Smooth muscle cell of the brain vasculature (primary cell): ENCODE measurements around the gene SEC62.

Source experiments
- DNase-seq: peaks from one replicate; pipeline ENCODE4 v3.0.0-alpha.2; 2012; ENCODE audit warnings: low read depth, low spot score

SEC62 gene

GRCh38 chr3:169966951-169967915 lies 626 bp downstream of the SEC62 start:
- DNase-seq: peak; percentile 15

DNA sequence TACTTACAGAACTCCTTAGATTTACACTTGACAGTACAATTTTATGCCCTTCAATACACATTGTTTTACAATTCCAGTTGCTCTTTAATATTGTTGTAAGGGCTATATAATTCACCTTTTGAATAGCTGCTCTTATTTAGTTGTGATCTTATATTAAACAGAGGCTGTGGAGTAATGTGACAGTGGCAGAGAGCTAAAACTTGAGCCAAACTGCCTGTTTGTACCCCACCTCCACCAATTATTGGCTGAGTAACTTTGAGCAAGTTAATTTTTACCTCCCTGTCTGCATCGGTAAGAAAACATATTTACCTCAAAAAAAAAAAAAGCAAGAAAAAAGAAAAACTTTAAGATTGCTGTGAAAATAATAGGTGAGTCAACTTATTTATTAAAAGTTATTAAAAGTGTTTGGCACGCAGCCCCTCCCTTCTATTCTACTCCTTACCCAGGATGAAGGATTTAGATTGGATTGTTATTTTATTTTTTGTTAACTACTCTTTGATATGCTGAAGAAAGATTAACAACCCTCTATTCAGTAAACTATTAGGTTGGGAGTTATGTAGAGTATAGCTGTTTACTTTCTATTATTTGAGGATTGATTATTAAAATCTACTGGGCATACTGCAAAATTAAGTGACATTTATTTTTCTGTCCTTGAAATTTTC lies 1.7 kb downstream of the SEC62 start:
- no peak for DNase-seq

DNA sequence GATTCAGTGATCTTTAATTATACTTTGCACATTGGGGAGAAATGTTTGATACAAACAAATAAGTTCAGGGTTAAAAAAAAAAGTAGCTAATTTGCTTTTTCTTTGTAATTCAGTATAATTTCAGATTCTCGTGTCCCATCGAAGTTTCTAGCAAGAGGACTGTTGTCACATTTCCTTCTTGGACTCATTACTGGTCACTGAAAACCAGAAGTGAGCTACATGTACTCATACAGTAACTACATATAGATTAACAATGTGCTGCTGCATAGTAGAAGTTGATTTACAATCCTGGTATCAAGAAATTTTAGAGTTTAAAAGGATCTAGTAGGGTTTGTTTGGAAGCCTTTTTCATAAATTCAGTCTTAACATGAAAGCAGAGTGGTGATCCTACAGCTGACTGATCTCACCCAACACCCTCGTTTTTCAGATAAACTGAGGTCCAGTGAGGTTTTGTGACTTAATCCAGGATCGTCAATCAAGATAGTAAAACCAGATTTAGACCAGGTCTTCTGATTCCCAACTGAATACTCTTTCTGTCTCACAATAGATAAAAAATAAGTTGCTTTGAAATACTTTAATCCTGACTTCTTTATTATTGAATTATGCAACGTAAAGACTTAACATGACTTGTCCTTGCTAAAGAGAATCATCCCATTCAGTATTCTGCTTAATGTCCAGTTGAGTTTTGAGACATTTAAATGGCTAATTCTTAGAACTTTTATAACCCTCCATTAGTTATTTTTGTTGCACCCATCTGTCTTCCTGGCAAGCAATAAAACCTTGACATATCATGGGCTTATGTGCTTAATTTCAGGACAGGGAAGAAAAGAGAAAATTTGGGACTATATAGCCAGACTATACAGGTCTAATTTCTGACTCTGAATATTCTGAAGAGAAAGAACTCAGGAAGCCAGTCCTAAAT lies 2.8 kb downstream of the SEC62 start:
- DNase-seq: no peak

DNA sequence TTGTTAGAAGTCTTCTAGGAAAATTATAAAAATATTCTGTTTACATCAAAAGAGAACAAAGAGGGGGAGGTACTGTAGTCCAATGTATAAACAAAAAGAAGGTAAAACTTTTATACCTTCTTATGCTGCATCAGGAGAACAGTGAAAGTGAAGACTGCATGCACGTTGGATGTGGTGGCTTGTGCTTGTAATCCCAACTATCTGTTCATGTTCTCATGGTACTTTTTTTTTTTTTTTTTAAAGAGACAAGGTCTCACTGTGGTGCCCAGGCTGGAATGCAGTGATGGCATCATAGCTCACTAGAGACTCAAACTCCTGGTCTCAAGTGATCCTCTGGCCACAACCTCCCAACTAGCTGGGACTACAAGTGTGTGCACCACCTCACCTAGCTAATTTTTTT lies 4.2 kb downstream of the SEC62 start:
- no peak for DNase-seq

DNA sequence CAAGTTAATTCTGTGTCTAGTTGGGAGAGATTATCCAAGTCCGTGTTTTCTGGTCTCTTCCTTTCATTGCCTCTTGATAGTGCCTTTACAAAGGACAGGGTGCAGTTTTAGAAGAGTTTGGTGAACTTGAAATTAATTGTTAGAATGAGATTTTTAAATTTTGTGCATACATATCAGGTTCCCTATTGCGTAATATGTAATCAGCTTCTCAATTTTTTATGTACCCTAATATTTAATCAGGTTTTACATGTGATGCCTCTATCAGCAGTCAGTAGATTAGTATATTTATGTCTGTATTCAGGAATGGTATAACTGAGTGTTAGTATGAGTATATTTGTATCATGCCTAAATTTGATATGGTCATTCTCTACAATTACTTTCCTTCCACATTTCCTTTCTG lies 4.9 kb downstream of the SEC62 start:
- no peak for DNase-seq

GRCh38 chr3:169980055-169980454 lies 13.4 kb downstream of the SEC62 start:
- no peak for DNase-seq

DNA sequence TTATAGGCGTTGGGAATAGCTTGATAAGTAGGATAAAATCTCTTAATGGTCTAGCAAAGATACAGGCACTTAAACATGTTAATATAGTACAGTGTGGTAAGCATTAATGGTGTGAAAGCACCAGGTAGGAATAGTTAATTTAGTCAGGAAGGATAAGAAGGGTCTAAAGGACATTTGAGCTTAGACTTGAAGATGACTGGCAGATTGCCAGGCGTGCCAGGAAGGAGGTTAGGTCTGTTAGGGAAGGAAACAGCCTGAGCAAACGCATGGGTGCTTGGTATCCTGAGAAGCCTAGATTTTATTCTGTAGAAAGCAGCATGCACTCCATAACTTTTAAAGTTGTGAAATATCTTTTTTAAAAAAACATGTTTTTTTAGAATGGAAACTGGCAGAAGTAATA lies 17.7 kb downstream of the SEC62 start:
- no peak for DNase-seq

DNA sequence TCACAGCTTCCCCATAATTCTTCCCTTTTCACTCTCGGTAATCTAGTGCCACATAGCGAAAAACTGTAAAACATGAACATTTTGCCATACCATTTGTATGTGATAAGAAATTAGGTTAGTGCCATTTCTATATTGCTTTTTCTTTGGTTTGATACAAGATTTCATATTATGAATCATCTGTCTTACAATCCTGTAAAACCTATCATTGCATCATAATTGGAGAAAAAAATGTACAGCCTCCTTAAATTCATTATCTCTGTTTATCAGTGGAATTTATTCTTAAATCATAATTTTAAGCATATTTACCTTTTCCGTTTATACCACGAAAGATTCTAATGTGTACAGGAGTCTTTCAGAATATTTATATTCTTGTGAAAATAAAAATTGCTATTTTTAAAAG lies 23.8 kb downstream of the SEC62 start:
- no peak for DNase-seq

- no peak for DNase-seq
These were observed 25.5 kb downstream of the SEC62 start for GRCh38 chr3:169992156-169992555.

- DNase-seq: no peak
These were observed 26.2 kb downstream of the SEC62 start for GRCh38 chr3:169992781-169993180.

DNA sequence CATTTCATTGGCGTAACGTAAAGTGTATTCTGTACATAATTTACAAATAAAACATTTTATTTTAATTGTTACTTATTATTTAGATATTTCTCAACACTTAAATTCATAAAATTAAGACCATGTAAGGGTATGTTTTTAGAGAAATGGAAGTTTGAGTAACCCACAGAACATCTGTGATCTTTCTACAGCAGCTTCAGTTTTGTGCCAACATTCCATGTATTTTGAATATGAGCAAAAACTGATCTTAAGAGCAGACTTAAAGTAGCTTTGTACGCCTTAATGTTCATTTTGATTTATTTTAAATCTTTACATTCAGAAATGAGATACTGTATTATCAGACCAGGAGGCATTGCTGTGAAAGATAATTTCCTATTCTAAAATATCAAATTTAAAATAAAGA lies 27.2 kb downstream of the SEC62 start:
- no peak for DNase-seq

DNA sequence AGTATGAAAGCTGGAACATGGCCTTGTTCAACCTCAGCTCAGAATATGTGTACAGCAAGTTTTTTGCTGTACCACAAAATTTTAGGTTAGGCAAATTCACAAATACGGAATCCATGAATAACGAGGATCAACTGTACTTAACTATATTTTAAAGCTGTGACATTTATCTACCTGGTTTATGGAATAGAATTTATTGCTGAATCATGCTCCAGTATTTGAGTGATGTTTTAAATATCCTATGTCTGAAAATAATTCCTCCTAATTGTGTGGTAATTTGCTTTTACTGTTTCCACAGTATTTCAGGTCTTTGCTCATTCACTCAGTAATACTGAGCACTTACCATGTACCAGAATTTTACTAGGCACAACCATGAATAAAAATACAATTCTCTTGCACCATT lies 29.5 kb downstream of the SEC62 start:
- no peak for DNase-seq

- no peak for DNase-seq
These were observed 32.1 kb downstream of the SEC62 start for GRCh38 chr3:169998668-169999131.

- no peak for DNase-seq
These were observed 32.8 kb downstream of the SEC62 start for GRCh38 chr3:169999433-169999832.

DNA sequence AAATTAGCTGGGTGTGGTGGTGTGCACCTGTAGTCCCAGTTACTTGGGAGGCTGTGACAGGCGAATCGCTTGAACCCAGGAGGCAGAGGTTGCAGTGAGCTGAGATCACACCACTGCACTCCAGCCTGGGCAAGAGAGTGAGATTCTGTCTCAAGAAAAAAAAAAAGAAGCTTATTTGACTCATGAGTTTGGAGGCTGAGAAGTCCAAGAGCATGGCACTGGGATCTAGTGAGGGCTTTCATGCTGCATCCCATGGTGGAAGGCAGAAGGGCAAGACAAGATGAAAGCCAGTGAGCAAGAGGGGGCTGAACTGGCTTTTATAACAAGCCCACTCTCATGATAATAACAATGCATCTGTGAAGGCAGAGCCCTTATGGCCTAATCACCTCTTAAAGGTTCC lies 33.4 kb downstream of the SEC62 start:
- DNase-seq: no peak

- DNase-seq: no peak
These were observed 35.6 kb downstream of the SEC62 start for GRCh38 chr3:170002231-170002630.

- DNase-seq: no peak
These were observed 36.3 kb downstream of the SEC62 start for GRCh38 chr3:170002879-170003278.

DNA sequence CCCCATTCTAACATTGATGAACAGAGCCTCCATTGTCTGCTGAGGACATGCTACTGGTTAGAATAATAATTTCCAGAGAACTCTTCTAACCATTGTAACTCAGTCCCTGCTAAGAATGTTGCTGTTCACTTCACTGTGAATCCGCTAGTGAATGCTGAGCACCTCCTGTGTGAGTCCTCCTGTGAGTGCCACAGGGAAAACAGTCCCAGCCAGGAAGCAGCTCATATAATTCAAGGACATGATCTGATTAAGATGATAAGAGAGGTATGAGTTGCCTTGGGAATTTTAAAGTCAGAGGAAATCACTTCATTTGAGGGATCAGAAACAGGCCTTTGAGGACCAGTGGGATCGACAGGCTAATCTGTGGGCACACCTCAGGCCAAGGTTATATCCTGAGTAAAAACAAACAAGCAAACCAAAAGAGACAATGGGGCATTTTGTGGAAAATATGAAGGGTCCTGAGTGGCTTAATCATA lies 37.3 kb downstream of the SEC62 start:
- DNase-seq: no peak

DNA sequence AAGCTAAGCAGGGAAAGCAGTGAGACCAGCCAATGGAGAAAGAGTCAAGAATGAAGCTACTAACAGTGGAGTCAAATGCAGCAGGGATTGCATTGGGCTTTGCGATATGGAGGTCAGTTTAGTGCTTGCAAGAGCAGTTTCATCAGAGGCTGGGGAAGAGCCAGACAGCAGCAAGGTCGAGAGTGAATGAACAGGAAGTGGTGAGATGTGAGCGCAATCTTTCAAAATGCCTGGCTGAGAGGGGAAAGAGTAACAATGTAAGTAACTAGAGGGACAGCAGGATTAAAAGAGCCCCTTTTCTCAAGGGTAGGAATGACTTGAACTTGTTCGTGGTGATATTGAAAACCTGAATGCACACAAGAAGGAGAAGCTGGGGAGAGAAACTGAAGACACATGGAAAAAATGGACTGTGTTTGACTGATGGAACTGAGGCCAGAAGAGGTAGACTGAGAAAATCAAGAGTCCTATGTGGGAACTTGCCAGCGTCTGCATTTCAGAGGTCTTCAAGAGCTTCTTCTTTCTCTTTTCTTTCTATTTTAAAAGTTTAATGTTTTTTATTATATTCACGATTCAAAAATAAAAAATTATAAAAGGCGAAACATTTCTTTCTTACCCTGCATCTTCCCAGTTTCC lies 40.5 kb downstream of the SEC62 start:
- DNase-seq: no peak

DNA sequence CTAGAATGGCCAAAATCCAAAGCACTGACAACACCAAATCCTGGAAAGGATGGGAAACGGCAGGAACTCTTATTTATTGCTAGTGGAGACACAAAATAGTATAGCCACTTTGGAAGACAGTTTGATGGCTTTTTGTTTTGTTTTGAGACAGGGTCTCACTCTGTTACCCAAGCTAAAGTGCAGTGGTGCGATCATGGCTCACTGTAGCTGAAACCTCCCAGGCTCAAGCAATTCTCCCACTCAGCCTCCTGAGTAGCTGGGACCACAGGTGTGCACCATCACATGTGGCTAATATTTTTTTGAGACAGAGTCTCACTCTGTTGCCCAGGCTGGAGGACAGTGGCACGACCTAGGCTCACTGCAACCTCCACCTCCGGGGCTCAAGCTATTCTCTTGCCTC lies 43.9 kb downstream of the SEC62 start:
- DNase-seq: no peak

DNA sequence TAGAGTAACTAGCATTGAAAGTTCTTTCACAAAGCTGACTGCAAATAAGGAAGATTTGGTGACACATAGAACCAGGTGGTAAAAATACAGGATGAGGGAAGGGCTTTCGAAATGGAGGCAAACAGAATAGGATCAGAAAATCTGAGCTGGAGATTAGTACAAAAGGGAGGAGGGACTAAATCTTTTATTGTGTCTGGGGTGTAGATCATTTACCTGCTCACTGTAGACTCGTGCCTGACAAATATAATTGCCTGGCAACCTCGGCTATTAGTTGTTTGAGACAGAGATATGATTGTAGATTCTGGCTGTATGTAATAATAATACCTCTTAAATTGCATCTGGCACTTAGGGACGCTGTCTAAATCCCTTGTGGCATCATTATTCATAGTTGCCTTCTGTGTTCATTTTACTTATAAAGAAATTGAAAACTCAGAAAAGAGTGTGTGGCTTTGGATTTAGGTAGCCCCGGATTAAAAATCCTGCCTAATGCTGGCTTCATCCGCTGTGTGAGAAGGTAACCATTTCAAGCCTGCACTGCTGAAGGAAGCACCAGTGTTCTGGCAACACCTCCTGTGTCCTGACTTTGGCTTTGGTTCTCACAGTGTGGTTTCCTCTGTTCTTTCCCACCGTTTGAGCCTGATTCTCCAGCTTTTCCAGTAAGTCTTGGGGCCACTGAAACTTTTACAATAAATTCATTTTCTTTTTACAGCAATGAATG lies 46.2 kb downstream of the SEC62 start:
- DNase-seq: no peak
